MM.1S (cell line): ENCODE results near the gene RNF214.
A peak's percentile ranks its signal among the peaks of the same experiment; 100 is the strongest.

Source experiments
- DNase-seq: peaks from one replicate; pipeline ENCODE4 v3.0.0-alpha.2; 2015
- H2AFZ ChIP-seq: fragments of 300-600 bp; sonication (generic); 2 replicates; pipeline ENCODE4 v1.6.0; 2016; ENCODE audit warnings: antibody characterized with exemption, low read length
- H3F3A ChIP-seq: fragments of 300-600 bp; sonication (generic); 2 replicates; pipeline ENCODE4 v1.6.1; 2016; ENCODE audit warnings: mild to moderate bottlenecking, antibody characterized with exemption, low read length, moderate library complexity, mixed read lengths; ENCODE audit not compliant: insufficient read depth
- H3K27ac ChIP-seq: fragments of 300-600 bp; sonication (generic); 2 replicates; pipeline ENCODE4 v1.5.1; 2016; ENCODE audit warnings: mild to moderate bottlenecking, low read length
- H3K27me3 ChIP-seq: fragments of 300-600 bp; sonication (generic); replicated peaks from 2 replicates; pipeline ENCODE4 v1.6.0; 2016; ENCODE audit warnings: low read length; ENCODE audit not compliant: insufficient read depth
- H3K36me3 ChIP-seq: fragments of 300-600 bp; sonication (generic); replicated peaks from 2 replicates; pipeline ENCODE4 v1.6.1; 2016; ENCODE audit warnings: mild to moderate bottlenecking, low read length, mixed read lengths; ENCODE audit not compliant: insufficient read depth
- H3K4me1 ChIP-seq: fragments of 300-600 bp; sonication (generic); 2 replicates; pipeline ENCODE4 v1.6.1; 2016; ENCODE audit warnings: low read length, mixed read lengths
- H3K4me2 ChIP-seq: fragments of 300-600 bp; sonication (generic); 2 replicates; pipeline ENCODE4 v1.6.0; 2016; ENCODE audit warnings: low read depth, low read length
- H3K4me3 ChIP-seq: fragments of 300-600 bp; sonication (generic); 2 replicates; pipeline ENCODE4 v1.5.1; 2016; ENCODE audit warnings: low read length, mixed read lengths
- H3K79me2 ChIP-seq: fragments of 300-600 bp; sonication (generic); 2 replicates; pipeline ENCODE4 v1.6.1; 2016; ENCODE audit warnings: mixed run types, low read length, mixed read lengths
- H3K9ac ChIP-seq: fragments of 300-600 bp; sonication (generic); 2 replicates; pipeline ENCODE4 v1.6.1; 2016; ENCODE audit warnings: low read length, mixed read lengths
- H3K9me2 ChIP-seq: fragments of 300-600 bp; sonication (generic); replicated peaks from 2 replicates; pipeline ENCODE4 v1.6.1; 2016; ENCODE audit warnings: mild to moderate bottlenecking, low read length, mixed read lengths; ENCODE audit not compliant: insufficient read depth
- H3K9me3 ChIP-seq: fragments of 300-600 bp; sonication (generic); replicated peaks from 2 replicates; pipeline ENCODE4 v1.6.1; 2016; ENCODE audit warnings: mild to moderate bottlenecking, low read length, mixed read lengths; ENCODE audit not compliant: insufficient read depth
- H4K20me1 ChIP-seq: fragments of 300-600 bp; sonication (generic); 2 replicates; pipeline ENCODE4 v1.6.1; 2016; ENCODE audit warnings: mild to moderate bottlenecking, low read length, moderate library complexity, mixed read lengths; ENCODE audit not compliant: insufficient read depth
- CTCF ChIP-seq: fragments of 300-600 bp; sonication (generic); IDR thresholded peaks from 2 replicates; pipeline ENCODE4 v1.5.1; 2016; ENCODE audit warnings: antibody characterized with exemption, low read length, mixed read lengths
- EZH2 ChIP-seq: fragments of 300-600 bp; sonication (generic); optimal IDR thresholded peaks from 2 replicates; pipeline ENCODE3; 2017; ENCODE audit warnings: low read depth, mild to moderate bottlenecking, antibody characterized with exemption, low read length, mixed read lengths
- EZH2phosphoT487 ChIP-seq: fragments of 300-600 bp; sonication (generic); IDR thresholded peaks from 2 replicates; pipeline ENCODE4 v1.6.1; 2018; ENCODE audit warnings: antibody characterized with exemption, low read length

RNF214 gene

GRCh38 chr11:117226388-117227385, 5.8 kb upstream of the RNF214 start:
- no peak for TF ChIP-seq EZH2
- TF ChIP-seq EZH2phosphoT487 = no peak
- peak; percentile 72 for TF ChIP-seq CTCF
- no peaks in the 10 kb centered on the region for H3K9me2 ChIP-seq
- H2AFZ ChIP-seq = no peak overlapping the region
- peaks cover 8% of the 10 kb centered on the region; the same call in 1 of the 2 replicates for H3K4me1 ChIP-seq
- no peak overlapping the region for H3K4me3 ChIP-seq
- H3K9ac ChIP-seq = no peak overlapping the region
- DNase-seq = peak; percentile 74
- H3K4me2 ChIP-seq = no peak overlapping the region
- H3K27ac ChIP-seq = no peak overlapping the region
- no peaks in the 10 kb centered on the region for H4K20me1 ChIP-seq
- H3K79me2 ChIP-seq = peaks cover 24% of the 10 kb centered on the region
- no peaks in the 10 kb centered on the region for H3F3A ChIP-seq
- no peaks in the 10 kb centered on the region for H3K9me3 ChIP-seq
- peaks cover 3% of the 10 kb centered on the region; the same call in 1 of the 2 replicates for H3K36me3 ChIP-seq
- no peaks in the 10 kb centered on the region for H3K27me3 ChIP-seq

GRCh38 chr11:117228091-117228490, 4.4 kb upstream of the RNF214 start:
- H3K4me1 ChIP-seq = peaks cover 9% of the 10 kb centered on the region; the same call in 1 of the 2 replicates
- H3K79me2 ChIP-seq = peaks cover 29% of the 10 kb centered on the region
- no peak overlapping the region for H3K4me2 ChIP-seq
- no peaks in the 10 kb centered on the region for H3K9me3 ChIP-seq
- TF ChIP-seq EZH2 (no peak), EZH2phosphoT487 (no peak), CTCF (no peak)
- no peak overlapping the region for H3K27ac ChIP-seq
- no peaks in the 10 kb centered on the region for H4K20me1 ChIP-seq
- no peak overlapping the region for H3K9ac ChIP-seq
- peaks cover 3% of the 10 kb centered on the region; the same call in 1 of the 2 replicates for H3K36me3 ChIP-seq
- DNase-seq = no peak
- no peaks in the 10 kb centered on the region for H3F3A ChIP-seq
- H3K4me3 ChIP-seq = no peak overlapping the region
- H2AFZ ChIP-seq = no peak overlapping the region
- no peaks in the 10 kb centered on the region for H3K27me3 ChIP-seq
- no peaks in the 10 kb centered on the region for H3K9me2 ChIP-seq

GRCh38 chr11:117229411-117229810, 3.1 kb upstream of the RNF214 start:
- no peaks in the 10 kb centered on the region for H3F3A ChIP-seq
- H4K20me1 ChIP-seq = no peaks in the 10 kb centered on the region
- no peak for DNase-seq
- no peaks in the 10 kb centered on the region for H3K27me3 ChIP-seq
- H3K79me2 ChIP-seq = peaks cover 32% of the 10 kb centered on the region
- no peaks in the 10 kb centered on the region for H3K9me2 ChIP-seq
- H3K9me3 ChIP-seq = no peaks in the 10 kb centered on the region
- H3K36me3 ChIP-seq = peaks cover 3% of the 10 kb centered on the region; the same call in 1 of the 2 replicates
- TF ChIP-seq EZH2 (no peak), EZH2phosphoT487 (no peak), CTCF (no peak)
- H3K4me3 ChIP-seq = no peak overlapping the region
- no peak overlapping the region for H3K9ac ChIP-seq
- H3K4me1 ChIP-seq = peaks cover 16% of the 10 kb centered on the region; the same call in 1 of the 2 replicates
- no peak overlapping the region for H3K4me2 ChIP-seq
- no peak overlapping the region for H2AFZ ChIP-seq
- no peak overlapping the region for H3K27ac ChIP-seq
